HCEC 1CT (cell line): ENCODE data around the gene AGAP6.
"Not testable (repeated sequence)": the region's sequence is repeated elsewhere in the genome, so short reads cannot be mapped to it uniquely, and the experiment has no call there.

Source experiments
- DNase-seq: peaks from one replicate; pipeline ENCODE4 v3.0.0-alpha.2; 2017

AGAP6 gene

GRCh38 chr10:50025627-50026026 lies 37.4 kb downstream of the AGAP6 start:
- DNase-seq, result no peak

GRCh38 chr10:50027195-50027594 lies 39.0 kb downstream of the AGAP6 start:
- no peak for DNase-seq

GRCh38 chr10:50033481-50033880 lies 45.3 kb downstream of the AGAP6 start:
- peak; percentile 47 for DNase-seq

GRCh38 chr10:50035337-50035736 lies 47.1 kb downstream of the AGAP6 start:
- not testable (repeated sequence) for DNase-seq

- no peak for DNase-seq
These were observed 56.9 kb downstream of the AGAP6 start for GRCh38 chr10:50044941-50045664.

- DNase-seq, result not testable (repeated sequence)
These were observed 58.3 kb downstream of the AGAP6 start for GRCh38 chr10:50046457-50046856.

GRCh38 chr10:50047594-50047993 lies 59.4 kb downstream of the AGAP6 start:
- not testable (repeated sequence) for DNase-seq

GRCh38 chr10:50051995-50052660 lies 63.9 kb downstream of the AGAP6 start:
- peak; percentile 59 for DNase-seq

GRCh38 chr10:50052778-50053376 lies 64.7 kb downstream of the AGAP6 start:
- DNase-seq, result not testable (repeated sequence)

GRCh38 chr10:50055494-50056292 lies 67.5 kb downstream of the AGAP6 start:
- not testable (repeated sequence) for DNase-seq

- DNase-seq, result not testable (repeated sequence)
These were observed 68.4 kb downstream of the AGAP6 start for GRCh38 chr10:50056654-50057053.

GRCh38 chr10:50058727-50059126 lies 70.5 kb downstream of the AGAP6 start:
- not testable (repeated sequence) for DNase-seq

- DNase-seq, result not testable (repeated sequence)
These were observed 71.7 kb downstream of the AGAP6 start for GRCh38 chr10:50059946-50060345.
